Fibroblast of pulmonary artery (primary cell): ENCODE measurements around the gene NOS1AP.

Experiments used
- DNase-seq: peaks from one replicate; pipeline ENCODE4 v3.0.0-alpha.2; 2010; ENCODE audit warnings: low read depth
- H3K4me3 ChIP-seq: replicated peaks from 2 replicates; pipeline ENCODE4 v1.5.1; 2011; ENCODE audit warnings: low read depth, mild to moderate bottlenecking, control low read depth, low read length, moderate library complexity
- CTCF ChIP-seq: IDR thresholded peaks from 2 replicates; pipeline ENCODE4 v1.5.1; 2011; ENCODE audit warnings: mild to moderate bottlenecking, control low read depth, low read length, inconsistent platforms; ENCODE audit errors: missing control alignments

Gene NOS1AP

GRCh38 chr1:162248854-162249535 lies 179.5 kb downstream of the NOS1AP start:
- TF ChIP-seq CTCF: no peak
- no peak for DNase-seq
- no peak overlapping the region for H3K4me3 ChIP-seq

- H3K4me3 ChIP-seq: no peak overlapping the region
- no peak for TF ChIP-seq CTCF
- no peak for DNase-seq
These were observed 180.7 kb downstream of the NOS1AP start for GRCh38 chr1:162250004-162250730.

GRCh38 chr1:162251102-162251501 lies 181.6 kb downstream of the NOS1AP start:
- DNase-seq: no peak
- no peak overlapping the region for H3K4me3 ChIP-seq
- TF ChIP-seq CTCF: no peak

GRCh38 chr1:162252214-162252613 lies 182.7 kb downstream of the NOS1AP start:
- TF ChIP-seq CTCF: no peak
- DNase-seq: no peak
- H3K4me3 ChIP-seq: no peak overlapping the region

GRCh38 chr1:162253790-162254189 lies 184.3 kb downstream of the NOS1AP start:
- no peak for TF ChIP-seq CTCF
- no peak overlapping the region for H3K4me3 ChIP-seq
- no peak for DNase-seq

- no peak for TF ChIP-seq CTCF
- DNase-seq: no peak
- no peak overlapping the region for H3K4me3 ChIP-seq
These were observed 186.8 kb downstream of the NOS1AP start for GRCh38 chr1:162256287-162256686.
